Measurements from ENCODE around the gene TGM1. TPM values are rescaled to one million over a fixed set of nuclear protein-coding genes. Genes with fewer than 3 reads are reported as not detected.

The TGM1 gene
- total and polyA plus RNA-seq, 10 of the 15 experiments (the other 5 are each of a cell fraction or from before 2014, with no cell fraction given): 0.05 to 5.9 (median 1.8) TPM

- 2% methylated on average over 3 of the region's 3 CpGs for WGBS (ENCODE audit: insufficient coverage, insufficient replicate concordance, low lambda C conversion rate, missing lambda C conversion rate)
- POLR2A ChIA-PET: interaction anchor here (0.8 to 10.9 kb wide), 11 partner anchors 8 to 159 kb away, joined by 3 to 171 read pairs (median 7); partner anchors contain the start of genes CHMP4A, CIDEB, EMC9 and RNF31
- intact Hi-C loops (cut with micrococcal nuclease; ENCODE audit: unreplicated experiment) (loop anchor here (1.0 to 2.0 kb wide), 4 partner anchors 25 to 55 kb away; partner anchors contain the start of genes MDP1 and TINF2), in situ Hi-C loops (cut with MboI) (no loop called here)
- SMC1A ChIA-PET (ENCODE audit: uncharacterized antibody, unreplicated experiment): interaction anchor here (1.3 to 8.9 kb wide), 9 partner anchors 19 to 170 kb away, joined by 3 to 141 read pairs (median 5); partner anchors contain the start of genes DCAF11, DHRS1, IPO4 and NOP9
- H3K36me3 ChIP-seq (ENCODE audit: control insufficient read depth in 2 of 2, insufficient read depth in 2 of 2, low read length in 1 of 2): peaks cover 3 to 15% of the 10 kb centered on the region in 2 experiments; a peak in 3 of 4 replicates
- no peaks in the 10 kb centered on the region for H3K9me3 ChIP-seq (replicated peaks; ENCODE audit: control insufficient read depth, insufficient read depth, low read length)
- H2AFZ ChIP-seq (ENCODE audit: control insufficient read depth, low read depth, low read length): peak overlapping the region; percentile 75
- peak overlapping the region; percentile 99 for H3K27ac ChIP-seq (ENCODE audit: control insufficient read depth, insufficient read depth)
- peaks cover 26% of the 10 kb centered on the region for H3K4me1 ChIP-seq (ENCODE audit: control insufficient read depth, insufficient read depth, low read length)
- CTCF ChIA-PET: interaction anchor here (0.7 to 17.1 kb wide), 11 partner anchors 8 to 159 kb away, joined by 3 to 269 read pairs (median 13); partner anchors contain the start of genes CBLN3, CIDEB, DHRS1 and KHNYN
- H3K79me2 ChIP-seq (ENCODE audit: control insufficient read depth, insufficient read depth, low read length): peaks cover 14% of the 10 kb centered on the region
- FAIRE-seq (no peak), DNase-seq (ENCODE audit: low read depth, low spot score) (no peak), ATAC-seq (no peak)
- no peaks in the 10 kb centered on the region for H3K27me3 ChIP-seq (replicated peaks in 1 of 2; ENCODE audit: control insufficient read depth in 2 of 2, insufficient read depth in 2 of 2, low read length in 1 of 2)
- BruUV-seq (replicated peaks): TSS peak; percentile 73
- H4K20me1 ChIP-seq (ENCODE audit: control insufficient read depth, insufficient read depth): no peaks in the 10 kb centered on the region
- H3K9ac ChIP-seq (ENCODE audit: control insufficient read depth, insufficient read depth, low read length): peak overlapping the region; percentile 99
- peak overlapping the region; percentile 35 for H3K4me2 ChIP-seq (ENCODE audit: control insufficient read depth, insufficient read depth)
- RAD21 ChIA-PET (ENCODE audit: unreplicated experiment): interaction anchor here (0.8 to 5.6 kb wide), 8 partner anchors 8 to 83 kb away, joined by 4 to 59 read pairs (median 11); partner anchors contain the start of genes CIDEB, IPO4 and TINF2
- peak overlapping the region; percentile 88 for H3K4me3 ChIP-seq
- TF ChIP-seq, protein P1, sequence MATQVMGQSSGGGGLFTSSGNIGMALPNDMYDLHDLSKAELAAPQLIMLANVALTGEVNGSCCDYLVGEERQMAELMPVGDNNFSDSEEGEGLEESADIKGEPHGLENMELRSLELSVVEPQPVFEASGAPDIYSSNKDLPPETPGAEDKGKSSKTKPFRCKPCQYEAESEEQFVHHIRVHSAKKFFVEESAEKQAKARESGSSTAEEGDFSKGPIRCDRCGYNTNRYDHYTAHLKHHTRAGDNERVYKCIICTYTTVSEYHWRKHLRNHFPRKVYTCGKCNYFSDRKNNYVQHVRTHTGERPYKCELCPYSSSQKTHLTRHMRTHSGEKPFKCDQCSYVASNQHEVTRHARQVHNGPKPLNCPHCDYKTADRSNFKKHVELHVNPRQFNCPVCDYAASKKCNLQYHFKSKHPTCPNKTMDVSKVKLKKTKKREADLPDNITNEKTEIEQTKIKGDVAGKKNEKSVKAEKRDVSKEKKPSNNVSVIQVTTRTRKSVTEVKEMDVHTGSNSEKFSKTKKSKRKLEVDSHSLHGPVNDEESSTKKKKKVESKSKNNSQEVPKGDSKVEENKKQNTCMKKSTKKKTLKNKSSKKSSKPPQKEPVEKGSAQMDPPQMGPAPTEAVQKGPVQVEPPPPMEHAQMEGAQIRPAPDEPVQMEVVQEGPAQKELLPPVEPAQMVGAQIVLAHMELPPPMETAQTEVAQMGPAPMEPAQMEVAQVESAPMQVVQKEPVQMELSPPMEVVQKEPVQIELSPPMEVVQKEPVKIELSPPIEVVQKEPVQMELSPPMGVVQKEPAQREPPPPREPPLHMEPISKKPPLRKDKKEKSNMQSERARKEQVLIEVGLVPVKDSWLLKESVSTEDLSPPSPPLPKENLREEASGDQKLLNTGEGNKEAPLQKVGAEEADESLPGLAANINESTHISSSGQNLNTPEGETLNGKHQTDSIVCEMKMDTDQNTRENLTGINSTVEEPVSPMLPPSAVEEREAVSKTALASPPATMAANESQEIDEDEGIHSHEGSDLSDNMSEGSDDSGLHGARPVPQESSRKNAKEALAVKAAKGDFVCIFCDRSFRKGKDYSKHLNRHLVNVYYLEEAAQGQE (IDR thresholded peaks at IDR 0.05; ENCODE audit: low read depth, low read length): no peak
- TF ChIP-seq BMI1 (IDR thresholded peaks at IDR 0.05; ENCODE audit: borderline replicate concordance): no peak
- no peak for TF ChIP-seq ZNF207 (IDR thresholded peaks at IDR 0.05; ENCODE audit: borderline replicate concordance)
- TF ChIP-seq, protein P2, sequence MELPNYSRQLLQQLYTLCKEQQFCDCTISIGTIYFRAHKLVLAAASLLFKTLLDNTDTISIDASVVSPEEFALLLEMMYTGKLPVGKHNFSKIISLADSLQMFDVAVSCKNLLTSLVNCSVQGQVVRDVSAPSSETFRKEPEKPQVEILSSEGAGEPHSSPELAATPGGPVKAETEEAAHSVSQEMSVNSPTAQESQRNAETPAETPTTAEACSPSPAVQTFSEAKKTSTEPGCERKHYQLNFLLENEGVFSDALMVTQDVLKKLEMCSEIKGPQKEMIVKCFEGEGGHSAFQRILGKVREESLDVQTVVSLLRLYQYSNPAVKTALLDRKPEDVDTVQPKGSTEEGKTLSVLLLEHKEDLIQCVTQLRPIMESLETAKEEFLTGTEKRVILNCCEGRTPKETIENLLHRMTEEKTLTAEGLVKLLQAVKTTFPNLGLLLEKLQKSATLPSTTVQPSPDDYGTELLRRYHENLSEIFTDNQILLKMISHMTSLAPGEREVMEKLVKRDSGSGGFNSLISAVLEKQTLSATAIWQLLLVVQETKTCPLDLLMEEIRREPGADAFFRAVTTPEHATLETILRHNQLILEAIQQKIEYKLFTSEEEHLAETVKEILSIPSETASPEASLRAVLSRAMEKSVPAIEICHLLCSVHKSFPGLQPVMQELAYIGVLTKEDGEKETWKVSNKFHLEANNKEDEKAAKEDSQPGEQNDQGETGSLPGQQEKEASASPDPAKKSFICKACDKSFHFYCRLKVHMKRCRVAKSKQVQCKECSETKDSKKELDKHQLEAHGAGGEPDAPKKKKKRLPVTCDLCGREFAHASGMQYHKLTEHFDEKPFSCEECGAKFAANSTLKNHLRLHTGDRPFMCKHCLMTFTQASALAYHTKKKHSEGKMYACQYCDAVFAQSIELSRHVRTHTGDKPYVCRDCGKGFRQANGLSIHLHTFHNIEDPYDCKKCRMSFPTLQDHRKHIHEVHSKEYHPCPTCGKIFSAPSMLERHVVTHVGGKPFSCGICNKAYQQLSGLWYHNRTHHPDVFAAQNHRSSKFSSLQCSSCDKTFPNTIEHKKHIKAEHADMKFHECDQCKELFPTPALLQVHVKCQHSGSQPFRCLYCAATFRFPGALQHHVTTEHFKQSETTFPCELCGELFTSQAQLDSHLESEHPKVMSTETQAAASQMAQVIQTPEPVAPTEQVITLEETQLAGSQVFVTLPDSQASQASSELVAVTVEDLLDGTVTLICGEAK (IDR thresholded peaks at IDR 0.05; ENCODE audit: borderline replicate concordance): 0 out of 2 replicates have a peak, but pooled peaks have one; percentile 8
- no peak for TF ChIP-seq RAD21 (IDR thresholded peaks at IDR 0.05; ENCODE audit: insufficient read depth, low read depth, low read length)
- TF ChIP-seq, protein P3, sequence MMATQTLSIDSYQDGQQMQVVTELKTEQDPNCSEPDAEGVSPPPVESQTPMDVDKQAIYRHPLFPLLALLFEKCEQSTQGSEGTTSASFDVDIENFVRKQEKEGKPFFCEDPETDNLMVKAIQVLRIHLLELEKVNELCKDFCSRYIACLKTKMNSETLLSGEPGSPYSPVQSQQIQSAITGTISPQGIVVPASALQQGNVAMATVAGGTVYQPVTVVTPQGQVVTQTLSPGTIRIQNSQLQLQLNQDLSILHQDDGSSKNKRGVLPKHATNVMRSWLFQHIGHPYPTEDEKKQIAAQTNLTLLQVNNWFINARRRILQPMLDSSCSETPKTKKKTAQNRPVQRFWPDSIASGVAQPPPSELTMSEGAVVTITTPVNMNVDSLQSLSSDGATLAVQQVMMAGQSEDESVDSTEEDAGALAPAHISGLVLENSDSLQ (IDR thresholded peaks at IDR 0.05): peak; percentile 68
- TF ChIP-seq ZNF687 (IDR thresholded peaks at IDR 0.05): no peak
- TF ChIP-seq ATF7 (IDR thresholded peaks at IDR 0.05; ENCODE audit: low read depth): peak; percentile 77; the same call in 1 of the 2 replicates
- no peak for TF ChIP-seq RCOR1 (conservative IDR thresholded peaks at IDR 0.05; ENCODE audit: low read depth, low read length)
- peak; percentile 34; the same call in 1 of the 2 replicates for TF ChIP-seq NBN (IDR thresholded peaks at IDR 0.05)
Measured at GRCh38 chr14:24271834-24272263, 8.9 kb upstream of the TGM1 start.
